HG02943 (cell line): ENCODE measurements around the gene KIAA1210.
"Not testable (repeated sequence)": the region's sequence is repeated elsewhere in the genome, so short reads cannot be mapped to it uniquely, and the experiment has no call there.

Experiments
- ATAC-seq: cut with Tn5 transposase; IDR thresholded peaks from one replicate; pipeline ENCODE4 v1.9.1; 2021; ENCODE audit warnings: mild to moderate bottlenecking, low read depth, moderate library complexity; ENCODE audit not compliant: unreplicated experiment

KIAA1210 gene

GRCh38 chrX:119041175-119041574 lies 86.4 kb downstream of the KIAA1210 start:
- ATAC-seq: no peak

- no peak for ATAC-seq
Observed at GRCh38 chrX:119040432-119040831, 87.2 kb downstream of the KIAA1210 start.

GRCh38 chrX:119036107-119037029 lies 91.2 kb downstream of the KIAA1210 start:
- ATAC-seq: no peak

- ATAC-seq: no peak
Observed at GRCh38 chrX:119030990-119031389, 96.6 kb downstream of the KIAA1210 start.

GRCh38 chrX:119029656-119030055 lies 98.0 kb downstream of the KIAA1210 start:
- not testable (repeated sequence) for ATAC-seq

- ATAC-seq: no peak
Observed at GRCh38 chrX:119028733-119029330, 98.8 kb downstream of the KIAA1210 start.
